Mesenchymal stem cell (in vitro differentiated cells and primary cell): ENCODE results near the gene FGGY. TPM values are rescaled to one million over a fixed set of nuclear protein-coding genes. Genes with fewer than 3 reads are reported as not detected.

Source experiments
- DNase-seq: peaks from one replicate; pipeline ENCODE4 v3.0.0-alpha.2; 2013
- H2AFZ ChIP-seq: one replicate; pipeline ENCODE4 v1.6.1; 2013; ENCODE audit warnings: low read depth, mild to moderate bottlenecking, control low read depth, inconsistent platforms, low read length, moderate library complexity
- H2AK5ac ChIP-seq: 2 replicates; pipeline ENCODE4 v1.6.1; 2013; ENCODE audit warnings: low read length, moderate library complexity, mild to moderate bottlenecking, inconsistent platforms; ENCODE audit not compliant: severe bottlenecking
- H2BK120ac ChIP-seq: one replicate; pipeline ENCODE4 v1.6.1; 2013; ENCODE audit warnings: low read depth, mild to moderate bottlenecking, inconsistent platforms, low read length, moderate library complexity
- H2BK12ac ChIP-seq, 2 experiments: one replicate each; pipeline ENCODE4 v1.6.1; 2013; ENCODE audit warnings: inconsistent platforms in 2 of 2, low read length in 2 of 2, mild to moderate bottlenecking in 2 of 2, moderate library complexity in 2 of 2, control low read depth in 1 of 2
- H2BK15ac ChIP-seq: one replicate; pipeline ENCODE4 v1.6.1; 2013; ENCODE audit warnings: mild to moderate bottlenecking, low read depth, inconsistent platforms; ENCODE audit not compliant: poor library complexity, severe bottlenecking
- H2BK5ac ChIP-seq: 2 replicates; pipeline ENCODE4 v1.6.1; 2013; ENCODE audit warnings: low read depth, mild to moderate bottlenecking, low read length, control low read depth, inconsistent platforms; ENCODE audit not compliant: poor library complexity, severe bottlenecking
- H3K14ac ChIP-seq, 2 experiments: one replicate each; pipeline ENCODE4 v1.6.1; 2013; ENCODE audit warnings: inconsistent platforms in 2 of 2, low read length in 2 of 2, control low read depth in 1 of 2, mild to moderate bottlenecking in 1 of 2, moderate library complexity in 1 of 2
- H3K18ac ChIP-seq, 2 experiments: one replicate each; pipeline ENCODE4 v1.6.1; 2013; ENCODE audit warnings: inconsistent platforms in 2 of 2, low read length in 2 of 2, control low read depth in 1 of 2, low read depth in 1 of 2, mild to moderate bottlenecking in 1 of 2
- H3K23ac ChIP-seq, 2 experiments: one replicate each; pipeline ENCODE4 v1.6.1; 2013; ENCODE audit warnings: inconsistent platforms in 2 of 2, low read length in 2 of 2, mild to moderate bottlenecking in 2 of 2, moderate library complexity in 2 of 2, control low read depth in 1 of 2
- H3K27ac ChIP-seq: 2 replicates; pipeline ENCODE4 v1.5.1; 2013; ENCODE audit warnings: mild to moderate bottlenecking, moderate library complexity, low read length, control low read depth, inconsistent platforms; ENCODE audit not compliant: poor library complexity, severe bottlenecking
- H3K27me3 ChIP-seq, 2 experiments: 2 replicates each; pipeline versions ENCODE4 v1.6.1 to v1.7.0; 2013; ENCODE audit warnings: low read length in 2 of 2, mild to moderate bottlenecking in 2 of 2, moderate library complexity in 2 of 2, control low read depth in 1 of 2, inconsistent platforms in 1 of 2; ENCODE audit not compliant: control insufficient read depth in 1 of 2, insufficient read depth in 1 of 2
- H3K36me3 ChIP-seq, 2 experiments: 2 replicates each; pipeline versions ENCODE4 v1.6.1 to v1.7.0; 2013; ENCODE audit warnings: low read length in 2 of 2, control low read depth in 1 of 2, inconsistent platforms in 1 of 2, low read depth in 1 of 2, mild to moderate bottlenecking in 1 of 2; ENCODE audit not compliant: insufficient read depth in 2 of 2, control insufficient read depth in 1 of 2
- H3K4ac ChIP-seq, 2 experiments: one replicate each; pipeline ENCODE4 v1.6.1; 2013; ENCODE audit warnings: inconsistent platforms in 2 of 2, low read length in 2 of 2, mild to moderate bottlenecking in 2 of 2, moderate library complexity in 2 of 2, control low read depth in 1 of 2, low read depth in 1 of 2
- H3K4me1 ChIP-seq: 2 replicates; pipeline ENCODE4 v1.6.1; 2013; ENCODE audit warnings: low read depth, low read length, control low read depth; ENCODE audit not compliant: control insufficient read depth, insufficient read depth
- H3K4me2 ChIP-seq: 2 replicates; pipeline ENCODE4 v1.6.1; 2013; ENCODE audit warnings: low read length, mild to moderate bottlenecking, inconsistent platforms; ENCODE audit not compliant: poor library complexity, severe bottlenecking
- H3K4me3 ChIP-seq, 2 experiments: 2 replicates each; pipeline versions ENCODE4 v1.5.1 to v1.7.0; 2013; ENCODE audit warnings: low read length in 2 of 2, mild to moderate bottlenecking in 2 of 2, control low read depth in 1 of 2, low read depth in 1 of 2; ENCODE audit not compliant: insufficient read depth in 1 of 2
- H3K79me1 ChIP-seq: replicated peaks from 2 replicates; pipeline ENCODE4 v1.6.1; 2013; ENCODE audit warnings: mild to moderate bottlenecking, control low read depth, low read length, inconsistent platforms; ENCODE audit not compliant: poor library complexity, severe bottlenecking
- H3K9ac ChIP-seq: 2 replicates; pipeline ENCODE4 v1.7.0; 2013; ENCODE audit warnings: mild to moderate bottlenecking, low read length, moderate library complexity
- H3K9me3 ChIP-seq: 2 replicates; pipeline ENCODE4 v1.7.0; 2013; ENCODE audit warnings: mild to moderate bottlenecking, low read length; ENCODE audit not compliant: control insufficient read depth
- H4K8ac ChIP-seq: one replicate; pipeline ENCODE4 v1.6.1; 2013; ENCODE audit warnings: inconsistent platforms, mild to moderate bottlenecking, low read length, moderate library complexity
- H4K91ac ChIP-seq: one replicate; pipeline ENCODE4 v1.6.1; 2013; ENCODE audit warnings: mild to moderate bottlenecking, low read length, inconsistent platforms
- WGBS: methylation state at CpG from one replicate; pipeline ENCODE4 v1.1.7; 2013; ENCODE audit warnings: mixed read lengths; 5-methylcytosine and 5-hydroxymethylcytosine counted together
- small RNA-seq: library from polyadenylated mRNA; stranded (forward); fragments of <200 nt; extraction: miRNeasy Mini kit (QIAGEN cat#:217004); gene quantifications from one replicate; pipeline ENCODE3, GENCODE V24; 2013; ENCODE audit warnings: low read depth

The FGGY gene

GRCh38 chr1:59803458-59804038, 506.7 kb downstream of the FGGY start:
- no peak overlapping the region for H3K14ac ChIP-seq
- peak overlapping the region; percentile 71 for H3K27ac ChIP-seq
- no peak overlapping the region for H4K91ac ChIP-seq
- no peak overlapping the region for H3K4ac ChIP-seq
- no peaks in the 10 kb centered on the region for H3K27me3 ChIP-seq
- 96% methylated on average over 1 of the region's 1 CpG for WGBS
- H3K36me3 ChIP-seq = no peaks in the 10 kb centered on the region
- H3K23ac ChIP-seq = no peak overlapping the region
- no peak overlapping the region for H3K4me3 ChIP-seq
- peaks cover 6% of the 10 kb centered on the region for H3K4me1 ChIP-seq
- DNase-seq = no peak
- no peak overlapping the region for H3K18ac ChIP-seq
- H2BK120ac ChIP-seq = no peak overlapping the region
- no peak overlapping the region for H3K4me2 ChIP-seq
- H3K9me3 ChIP-seq = no peaks in the 10 kb centered on the region
- H3K9ac ChIP-seq = no peak overlapping the region
- H2AK5ac ChIP-seq = no peak overlapping the region
- no peak overlapping the region for H2AFZ ChIP-seq
- no peak overlapping the region for H2BK5ac ChIP-seq
- no peak overlapping the region for H2BK15ac ChIP-seq
- no peak overlapping the region for H2BK12ac ChIP-seq
- no peak overlapping the region for H4K8ac ChIP-seq
- H3K79me1 ChIP-seq = no peaks in the 10 kb centered on the region

DNA sequence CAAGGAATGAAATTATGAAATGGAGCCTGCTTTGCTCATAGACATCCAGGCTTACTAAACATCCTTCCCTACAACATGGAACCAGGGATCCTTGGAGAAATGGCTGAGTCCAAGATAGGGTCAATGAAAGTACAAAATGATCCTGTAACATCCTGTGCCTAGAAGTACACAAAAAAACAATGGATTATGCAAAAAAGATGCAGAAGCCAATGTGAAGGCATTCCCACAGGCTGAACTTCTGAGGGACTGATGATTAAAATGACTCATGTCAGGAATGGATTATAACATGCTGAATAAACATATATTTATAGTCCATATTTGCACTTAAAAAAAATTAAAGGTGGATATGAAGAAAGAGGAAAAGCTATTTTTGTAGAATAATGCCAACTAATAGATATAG, 507.4 kb downstream of the FGGY start:
- Histone ChIP-seq H3K27ac (no peak overlapping the region), H2BK15ac (no peak overlapping the region)

GRCh38 chr1:59805554-59805953, 508.7 kb downstream of the FGGY start:
- H2BK12ac ChIP-seq = no peak overlapping the region
- H3K36me3 ChIP-seq = no peaks in the 10 kb centered on the region
- H3K4ac ChIP-seq = no peak overlapping the region
- no peak overlapping the region for H3K4me3 ChIP-seq
- no peak overlapping the region for H2BK120ac ChIP-seq
- no peak overlapping the region for H3K4me2 ChIP-seq
- peaks cover 6% of the 10 kb centered on the region for H3K4me1 ChIP-seq
- no peak overlapping the region for H3K9ac ChIP-seq
- no peak overlapping the region for H3K18ac ChIP-seq
- H3K79me1 ChIP-seq = no peaks in the 10 kb centered on the region
- no peak overlapping the region for H2BK15ac ChIP-seq
- H4K91ac ChIP-seq = no peak overlapping the region
- H3K27me3 ChIP-seq = no peaks in the 10 kb centered on the region
- H2AK5ac ChIP-seq = no peak overlapping the region
- no peak overlapping the region for H2AFZ ChIP-seq
- no peak overlapping the region for H4K8ac ChIP-seq
- no peak for DNase-seq
- no peak overlapping the region for H3K14ac ChIP-seq
- H3K9me3 ChIP-seq = no peaks in the 10 kb centered on the region
- H2BK5ac ChIP-seq = no peak overlapping the region
- H3K27ac ChIP-seq = peak overlapping the region; percentile 60
- H3K23ac ChIP-seq = no peak overlapping the region

More for the DNA sequence above, 507.4 kb downstream of the FGGY start:
- H3K4me3 ChIP-seq = no peak overlapping the region
- H3K14ac ChIP-seq = no peak overlapping the region
- H2AFZ ChIP-seq = no peak overlapping the region
- no peaks in the 10 kb centered on the region for H3K36me3 ChIP-seq
- peaks cover 6% of the 10 kb centered on the region for H3K4me1 ChIP-seq
- no peak overlapping the region for H3K9ac ChIP-seq
- H3K18ac ChIP-seq = no peak overlapping the region
- H3K79me1 ChIP-seq = no peaks in the 10 kb centered on the region
- H3K27me3 ChIP-seq = no peaks in the 10 kb centered on the region
- no peak overlapping the region for H3K4me2 ChIP-seq
- no peaks in the 10 kb centered on the region for H3K9me3 ChIP-seq
- H4K91ac ChIP-seq = no peak overlapping the region
- no peak overlapping the region for H2BK5ac ChIP-seq
- H3K23ac ChIP-seq = no peak overlapping the region
- no peak overlapping the region for H2BK120ac ChIP-seq
- H2BK12ac ChIP-seq = no peak overlapping the region
- no peak for DNase-seq
- H2AK5ac ChIP-seq = no peak overlapping the region
- no peak overlapping the region for H3K4ac ChIP-seq
- no peak overlapping the region for H4K8ac ChIP-seq

Small RNAs within 50 kb of the gene (small RNA-seq; reads per million reads assigned to genes)
- not detected for gene MIR4711
